Right ventricle myocardium inferior (tissue), 1 donor: ENCODE results near the gene FILIP1L. TPM values are rescaled to one million over a fixed set of nuclear protein-coding genes. Genes with fewer than 3 reads are reported as not detected.
"Not testable (repeated sequence)": the region's sequence is repeated elsewhere in the genome, so short reads cannot be mapped to it uniquely, and the experiment has no call there.

Experiments
- ATAC-seq: fragments of 200-7000 bp; cut with Tn5 transposase; one replicate; pipeline ENCODE4 v1.9.1; 2020; ENCODE audit warnings: mild to moderate bottlenecking, moderate library complexity
- DNase-seq: peaks from one replicate; pipeline ENCODE4 v3.0.0; 2021; ENCODE audit errors: missing footprints
- intact Hi-C: fragments of 100-400 bp; cut with DNase I; formaldehyde crosslinking; loops from one replicate; pipeline ENCODE4 v1.11.0; 2022
- total RNA-seq: library from RNA; stranded (reverse); fragmentation: NEBNext Ultra II Directional; extraction: Animal tissue kit (Norgen Biotek cat#: 25700); gene quantifications from one replicate; pipeline ENCODE4 v1.2.1, GENCODE V29; 2021
- donor health status: DM: no; HTN: yes; CAD: no; lungs with severe emphysema.

Gene FILIP1L
- total RNA-seq, 1 donor from 2014 or later: 41.3 TPM

GRCh38 chr3:99859825-99860224, 254.5 kb downstream of the FILIP1L start:
- DNase-seq (no peak), ATAC-seq (no peak)
- intact Hi-C loops: no loop called here

- intact Hi-C loops: no loop called here
- ATAC-seq: no peak
Measured at GRCh38 chr3:99858469-99858868, 255.8 kb downstream of the FILIP1L start.

GRCh38 chr3:99857278-99857677, 257.0 kb downstream of the FILIP1L start:
- no peak for DNase-seq
- no peak for ATAC-seq
- intact Hi-C loops: no loop called here

More at GRCh38 chr3:99858469-99858868, 255.8 kb downstream of the FILIP1L start:
- DNase-seq: no peak

- intact Hi-C loops: no loop called here
- no peak for ATAC-seq
- DNase-seq: no peak
Measured at GRCh38 chr3:99856437-99857220, 257.7 kb downstream of the FILIP1L start.

- no peak for ATAC-seq
- no peak for DNase-seq
- intact Hi-C loops: no loop called here
Measured at GRCh38 chr3:99855900-99856299, 258.4 kb downstream of the FILIP1L start.

- no peak for ATAC-seq
- no peak for DNase-seq
- intact Hi-C loops: no loop called here
Measured at GRCh38 chr3:99854756-99855298, 259.5 kb downstream of the FILIP1L start.

GRCh38 chr3:99852851-99853250, 261.4 kb downstream of the FILIP1L start:
- DNase-seq: no peak
- intact Hi-C loops: no loop called here
- no peak for ATAC-seq

- intact Hi-C loops: no loop called here
- ATAC-seq: no peak
Measured at GRCh38 chr3:99851955-99852354, 262.3 kb downstream of the FILIP1L start.

GRCh38 chr3:99850608-99851007, 263.7 kb downstream of the FILIP1L start:
- intact Hi-C loops: no loop called here
- ATAC-seq (no peak), DNase-seq (no peak)

More at GRCh38 chr3:99851955-99852354, 262.3 kb downstream of the FILIP1L start:
- DNase-seq: no peak

GRCh38 chr3:99848433-99848832, 265.9 kb downstream of the FILIP1L start:
- DNase-seq (no peak), ATAC-seq (no peak)
- intact Hi-C loops: loop anchor here (10.0 kb wide), 1 partner anchor 196 kb away; no protein-coding TSS in a partner anchor

- intact Hi-C loops: loop anchor here (10.0 kb wide), 1 partner anchor 198 kb away; no protein-coding TSS in a partner anchor
- ATAC-seq (peak; percentile 68), DNase-seq (no peak)
Measured at GRCh38 chr3:99846477-99847160, 267.7 kb downstream of the FILIP1L start.

- intact Hi-C loops: loop anchor here (10.0 kb wide), 1 partner anchor 199 kb away; no protein-coding TSS in a partner anchor
- no peak for ATAC-seq
- no peak for DNase-seq
Measured at GRCh38 chr3:99845999-99846398, 268.3 kb downstream of the FILIP1L start.

- DNase-seq (no peak), ATAC-seq (no peak)
- intact Hi-C loops: loop anchor here (10.0 kb wide), 1 partner anchor 199 kb away; no protein-coding TSS in a partner anchor
Measured at GRCh38 chr3:99845331-99845730, 269.0 kb downstream of the FILIP1L start.

- DNase-seq (peak; percentile 53), ATAC-seq (peak; percentile 28)
- intact Hi-C loops: loop anchor here (1.0 to 10.0 kb wide), 4 partner anchors 164 to 411 kb away; no protein-coding TSS in a partner anchor
Measured at GRCh38 chr3:99843590-99844258, 270.6 kb downstream of the FILIP1L start.

- intact Hi-C loops: loop anchor here (1.0 to 10.0 kb wide), 4 partner anchors 164 to 411 kb away; no protein-coding TSS in a partner anchor
- DNase-seq (no peak), ATAC-seq (peak; percentile 68)
Measured at GRCh38 chr3:99842826-99843589, 271.3 kb downstream of the FILIP1L start.

GRCh38 chr3:99841949-99842348, 272.4 kb downstream of the FILIP1L start:
- not testable (repeated sequence) for ATAC-seq, DNase-seq
- intact Hi-C loops: loop anchor here (5.0 to 10.0 kb wide), 3 partner anchors 165 to 225 kb away; no protein-coding TSS in a partner anchor

- intact Hi-C loops: loop anchor here (5.0 to 10.0 kb wide), 3 partner anchors 168 to 228 kb away; no protein-coding TSS in a partner anchor
- no peak for ATAC-seq
- no peak for DNase-seq
Measured at GRCh38 chr3:99839613-99840012, 274.7 kb downstream of the FILIP1L start.

- ATAC-seq: no peak
- DNase-seq: no peak
- intact Hi-C loops: no loop called here
Measured at GRCh38 chr3:99838755-99839154, 275.5 kb downstream of the FILIP1L start.
